ENCODE data around the gene TEKT2.

The TEKT2 gene

GRCh38 chr1:36087233-36088123 is 3.6 kb downstream of the TEKT2 start:
- DNase-seq (ENCODE audit: low read depth in 2 of 3, low spot score in 2 of 3), result no peak

GRCh38 chr1:36088265-36088576 is 4.3 kb downstream of the TEKT2 start:
- DNase-seq (ENCODE audit: low read depth in 2 of 3, low spot score in 2 of 3), result no peak

GRCh38 chr1:36088577-36089392 is 4.9 kb downstream of the TEKT2 start, which contains the start of gene ADPRS:
TSS of gene ADPRS (plus strand) at chr1:36088892. CDS start at chr1:36088905, 13 bp downstream.
- DNase-seq (ENCODE audit: low read depth in 2 of 3, low spot score in 2 of 3), result peak; percentile 85 to 87 (median 86)

- no peak for DNase-seq (ENCODE audit: low read depth in 2 of 3, low spot score in 2 of 3)
These were observed 5.7 kb downstream of the TEKT2 start for GRCh38 chr1:36089393-36090121.

GRCh38 chr1:36091141-36091540 is 7.2 kb downstream of the TEKT2 start:
- DNase-seq (ENCODE audit: low read depth in 2 of 3, low spot score in 2 of 3), result no peak

- DNase-seq (ENCODE audit: low read depth in 2 of 3, low spot score in 2 of 3), result no peak
These were observed 7.8 kb downstream of the TEKT2 start for GRCh38 chr1:36091698-36092097.

- no peak for DNase-seq (ENCODE audit: low read depth in 2 of 3, low spot score in 2 of 3)
These were observed 8.4 kb downstream of the TEKT2 start for GRCh38 chr1:36092166-36092797.

- DNase-seq (ENCODE audit: low read depth in 2 of 3, low spot score in 2 of 3), result no peak
These were observed 8.9 kb downstream of the TEKT2 start for GRCh38 chr1:36092798-36093185.

- DNase-seq (ENCODE audit: low read depth in 2 of 3, low spot score in 2 of 3), result no peak
These were observed 9.3 kb downstream of the TEKT2 start for GRCh38 chr1:36093226-36093625.

GRCh38 chr1:36093929-36094328 is 10.0 kb downstream of the TEKT2 start:
- DNase-seq (ENCODE audit: low read depth in 2 of 3, low spot score in 2 of 3), result no peak

GRCh38 chr1:36094621-36095061 is 10.7 kb downstream of the TEKT2 start:
- DNase-seq (ENCODE audit: low read depth in 2 of 3, low spot score in 2 of 3), result no peak

GRCh38 chr1:36095760-36096405 is 12.0 kb downstream of the TEKT2 start:
- DNase-seq (ENCODE audit: low read depth in 2 of 3, low spot score in 2 of 3), result no peak

GRCh38 chr1:36096500-36097432 is 12.9 kb downstream of the TEKT2 start:
- DNase-seq (ENCODE audit: low read depth in 2 of 3, low spot score in 2 of 3), result no peak

- DNase-seq (ENCODE audit: low read depth in 2 of 3, low spot score in 2 of 3), result no peak
These were observed 14.0 kb downstream of the TEKT2 start for GRCh38 chr1:36097693-36098585.

- no peak for DNase-seq (ENCODE audit: low read depth in 2 of 3, low spot score in 2 of 3)
These were observed 14.9 kb downstream of the TEKT2 start for GRCh38 chr1:36098650-36099365.

- DNase-seq (ENCODE audit: low read depth in 2 of 3, low spot score in 2 of 3), result peak; percentile 40 to 67 (median 58)
These were observed 15.9 kb downstream of the TEKT2 start for GRCh38 chr1:36099681-36100341.

GRCh38 chr1:36100376-36100775 is 16.5 kb downstream of the TEKT2 start:
- no peak for DNase-seq (ENCODE audit: low read depth in 2 of 3, low spot score in 2 of 3)
